ENCODE measurements around the gene ODF4. TPM values are rescaled to one million over a fixed set of nuclear protein-coding genes. Genes with fewer than 3 reads are reported as not detected.

The ODF4 gene
- total RNA-seq, 1 donor from 2014 or later: not detected

GRCh38 chr17:8362651-8363332 lies 23.2 kb downstream of the ODF4 start:
- no peaks in the 10 kb centered on the region for H3K27me3 ChIP-seq
- intact Hi-C loops (cut with DNase I): no loop called here
- no peaks in the 10 kb centered on the region for H3K9me3 ChIP-seq
- TF ChIP-seq CTCF (IDR thresholded peaks at IDR 0.05): no peak
- no peak for DNase-seq (ENCODE audit: low spot score in 2 of 2)
- peaks cover 0 to 6% of the 10 kb centered on the region in 2 donors for H3K36me3 ChIP-seq
- no peak overlapping the region for H3K27ac ChIP-seq
- H3K4me3 ChIP-seq: no peak overlapping the region
- H3K4me1 ChIP-seq: no peaks in the 10 kb centered on the region

GRCh38 chr17:8365143-8365542 lies 25.5 kb downstream of the ODF4 start:
- no peak for TF ChIP-seq CTCF (IDR thresholded peaks at IDR 0.05)
- Histone ChIP-seq H3K27me3 (no peaks in the 10 kb centered on the region), H3K9me3 (no peaks in the 10 kb centered on the region), H3K4me3 (no peak overlapping the region), H3K27ac (no peak overlapping the region), H3K36me3 (peaks cover 3 to 20% of the 10 kb centered on the region in 2 donors), H3K4me1 (no peaks in the 10 kb centered on the region)
- no peak for DNase-seq (ENCODE audit: low spot score in 2 of 2)
- intact Hi-C loops (cut with DNase I): no loop called here

GRCh38 chr17:8366231-8366630 lies 26.6 kb downstream of the ODF4 start:
- no peak for TF ChIP-seq CTCF (IDR thresholded peaks at IDR 0.05)
- intact Hi-C loops (cut with DNase I): no loop called here
- no peak for DNase-seq (ENCODE audit: low spot score in 2 of 2)
- H3K27ac ChIP-seq: peak overlapping the region in 1 of 2 donors; percentile 44
- H3K9me3 ChIP-seq: no peaks in the 10 kb centered on the region
- no peaks in the 10 kb centered on the region for H3K4me1 ChIP-seq
- H3K4me3 ChIP-seq: no peak overlapping the region
- no peaks in the 10 kb centered on the region for H3K27me3 ChIP-seq
- H3K36me3 ChIP-seq: peaks cover 3 to 20% of the 10 kb centered on the region in 2 donors

- Histone ChIP-seq H3K4me3 (no peak overlapping the region), H3K9me3 (no peaks in the 10 kb centered on the region), H3K36me3 (peaks cover 3 to 20% of the 10 kb centered on the region in 2 donors), H3K27me3 (no peaks in the 10 kb centered on the region), H3K27ac (no peak overlapping the region), H3K4me1 (no peaks in the 10 kb centered on the region)
- DNase-seq (ENCODE audit: low spot score in 2 of 2): no peak
- intact Hi-C loops (cut with DNase I): no loop called here
- no peak for TF ChIP-seq CTCF (IDR thresholded peaks at IDR 0.05)
These were observed 28.6 kb downstream of the ODF4 start for GRCh38 chr17:8368193-8368592.

- no peaks in the 10 kb centered on the region for H3K9me3 ChIP-seq
- intact Hi-C loops (cut with DNase I): no loop called here
- no peak for DNase-seq (ENCODE audit: low spot score in 2 of 2)
- TF ChIP-seq CTCF (IDR thresholded peaks at IDR 0.05): no peak
- no peak overlapping the region for H3K4me3 ChIP-seq
- H3K27ac ChIP-seq: no peak overlapping the region
- H3K27me3 ChIP-seq: no peaks in the 10 kb centered on the region
- peaks cover 3 to 14% of the 10 kb centered on the region in 2 donors for H3K36me3 ChIP-seq
- peaks cover 0 to under 1% of the 10 kb centered on the region in 2 donors for H3K4me1 ChIP-seq
These were observed 30.3 kb downstream of the ODF4 start for GRCh38 chr17:8369944-8370343.
